Measurements from ENCODE around the gene SLC39A5.

- TF ChIP-seq, protein P1, sequence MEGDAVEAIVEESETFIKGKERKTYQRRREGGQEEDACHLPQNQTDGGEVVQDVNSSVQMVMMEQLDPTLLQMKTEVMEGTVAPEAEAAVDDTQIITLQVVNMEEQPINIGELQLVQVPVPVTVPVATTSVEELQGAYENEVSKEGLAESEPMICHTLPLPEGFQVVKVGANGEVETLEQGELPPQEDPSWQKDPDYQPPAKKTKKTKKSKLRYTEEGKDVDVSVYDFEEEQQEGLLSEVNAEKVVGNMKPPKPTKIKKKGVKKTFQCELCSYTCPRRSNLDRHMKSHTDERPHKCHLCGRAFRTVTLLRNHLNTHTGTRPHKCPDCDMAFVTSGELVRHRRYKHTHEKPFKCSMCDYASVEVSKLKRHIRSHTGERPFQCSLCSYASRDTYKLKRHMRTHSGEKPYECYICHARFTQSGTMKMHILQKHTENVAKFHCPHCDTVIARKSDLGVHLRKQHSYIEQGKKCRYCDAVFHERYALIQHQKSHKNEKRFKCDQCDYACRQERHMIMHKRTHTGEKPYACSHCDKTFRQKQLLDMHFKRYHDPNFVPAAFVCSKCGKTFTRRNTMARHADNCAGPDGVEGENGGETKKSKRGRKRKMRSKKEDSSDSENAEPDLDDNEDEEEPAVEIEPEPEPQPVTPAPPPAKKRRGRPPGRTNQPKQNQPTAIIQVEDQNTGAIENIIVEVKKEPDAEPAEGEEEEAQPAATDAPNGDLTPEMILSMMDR (IDR thresholded peaks at IDR 0.05) = no peak
- TF ChIP-seq POLR2A (IDR thresholded peaks at IDR 0.05) = no peak
- TF ChIP-seq POLR2AphosphoS5 (IDR thresholded peaks at IDR 0.05) = no peak
Measured at GRCh38 chr12:56271031-56271430, 41.2 kb downstream of the SLC39A5 start.

Data from breast epithelium (tissue), 3 donors.